OCI-LY7 (cell line): Measurements from ENCODE around the gene RNF114. TPM values are rescaled to one million over a fixed set of nuclear protein-coding genes. Genes with fewer than 3 reads are reported as not detected.

Source experiments
- BruUV-seq: library from RNA; stranded (reverse); fragments of 400-500 nt; replicated peaks from 2 replicates; lab custom pipeline; 2021; lab: Mats Ljungman, UMichigan
- CTCF ChIA-PET: fragments of 300-600 bp; sonication (Branson Sonifier 250); formaldehyde crosslinking; loops from one replicate; lab custom pipeline; 2022; ENCODE audit warnings: antibody characterized with exemption; ENCODE audit not compliant: unreplicated experiment; lab: Charles Lee
- POLR2A ChIA-PET: fragments of 300-600 bp; sonication (Branson Sonifier 250); formaldehyde crosslinking; loops from one replicate; lab custom pipeline; 2022; ENCODE audit warnings: antibody characterized with exemption; lab: Charles Lee
- DNase-seq: peaks from one replicate; pipeline ENCODE4 v3.0.0-alpha.2; 2015; ENCODE audit warnings: low spot score
- H2AFZ ChIP-seq: fragments of 200-600 bp; sonication (generic), shearing (Covaris generic); 2 replicates; pipeline ENCODE4 v1.6.1; 2014; ENCODE audit warnings: mild to moderate bottlenecking, antibody characterized with exemption, low read length, moderate library complexity
- H3K27ac ChIP-seq: fragments of 200-600 bp; sonication (generic); 2 replicates; pipeline ENCODE4 v1.5.1; 2014; ENCODE audit warnings: mixed run types, low read depth, mild to moderate bottlenecking, moderate library complexity, low read length, inconsistent platforms; ENCODE audit not compliant: poor library complexity, severe bottlenecking
- H3K36me3 ChIP-seq: fragments of 200-600 bp; sonication (generic); 2 replicates; pipeline ENCODE4 v1.6.1; 2014; ENCODE audit warnings: mild to moderate bottlenecking, antibody characterized with exemption, low read length, moderate library complexity, mixed read lengths; ENCODE audit not compliant: insufficient read depth
- H3K4me1 ChIP-seq: fragments of 200-600 bp; sonication (generic); 2 replicates; pipeline ENCODE4 v1.5.1; 2014; ENCODE audit warnings: mild to moderate bottlenecking, low read length; ENCODE audit not compliant: insufficient read depth, poor library complexity, severe bottlenecking
- H3K4me2 ChIP-seq: fragments of 200-600 bp; sonication (generic); 2 replicates; pipeline ENCODE4 v1.6.1; 2014; ENCODE audit warnings: mild to moderate bottlenecking, low read length
- H3K4me3 ChIP-seq: fragments of 200-600 bp; sonication (generic); 2 replicates; pipeline ENCODE4 v1.5.1; 2014; ENCODE audit warnings: mild to moderate bottlenecking, low read depth, low read length; ENCODE audit not compliant: poor library complexity, severe bottlenecking
- H3K79me2 ChIP-seq: fragments of 200-600 bp; sonication (generic); 2 replicates; pipeline ENCODE4 v1.6.1; 2016; ENCODE audit warnings: low read depth, mild to moderate bottlenecking, low read length, moderate library complexity, mixed read lengths; ENCODE audit not compliant: insufficient read depth
- H3K9me2 ChIP-seq: fragments of 200-600 bp; sonication (generic); 2 replicates; pipeline ENCODE4 v1.6.1; 2016; ENCODE audit warnings: mild to moderate bottlenecking, low read length, mixed read lengths; ENCODE audit not compliant: insufficient read depth
- H3K9me3 ChIP-seq: fragments of 200-600 bp; sonication (generic); 2 replicates; pipeline ENCODE4 v1.6.1; 2014; ENCODE audit warnings: mild to moderate bottlenecking, mixed run types, low read length, mixed read lengths
- H4K20me1 ChIP-seq: fragments of 200-600 bp; sonication (generic); 2 replicates; pipeline ENCODE4 v1.6.1; 2014; ENCODE audit warnings: mild to moderate bottlenecking, antibody characterized with exemption, low read length, moderate library complexity, mixed read lengths; ENCODE audit not compliant: insufficient read depth
- CTCF ChIP-seq: fragments of 200-600 bp; sonication (generic); conservative IDR thresholded peaks from 2 replicates; pipeline ENCODE4 v1.5.1; 2014; ENCODE audit warnings: mild to moderate bottlenecking, antibody characterized with exemption, low read length, moderate library complexity, mixed read lengths
- EZH2phosphoT487 ChIP-seq: fragments of 200-600 bp; sonication (generic); IDR thresholded peaks from 2 replicates; pipeline ENCODE4 v1.6.1; 2018; ENCODE audit warnings: low read depth, borderline replicate concordance, mild to moderate bottlenecking, mixed run types, antibody characterized with exemption, low read length, moderate library complexity, mixed read lengths
- intact Hi-C: fragments of 100-400 bp; cut with micrococcal nuclease; formaldehyde crosslinking; loops from one replicate; pipeline ENCODE4 v1.10.0; 2022; ENCODE audit not compliant: unreplicated experiment
- total RNA-seq, 2 experiments: library from RNA; depleted of rRNA in 1 of 2; stranded (reverse); fragments of >200 nt in 1 of 2; shearing (Covaris generic) in 1 of 2; gene quantifications; 2 replicates each; pipeline ENCODE4 v1.2.3, GENCODE V29; 2014 to 2022

The RNF114 gene
- total RNA-seq, 2 experiments from 2014 or later = 48.4 to 62.4 TPM

GRCh38 chr20:49906101-49906604 is 30.0 kb upstream of the RNF114 start:
- no peak overlapping the region for H3K4me2 ChIP-seq
- no peaks in the 10 kb centered on the region; the same call in 1 of the 2 replicates for H4K20me1 ChIP-seq
- no peak overlapping the region for H3K27ac ChIP-seq
- no peak overlapping the region for H3K4me3 ChIP-seq
- TF ChIP-seq EZH2phosphoT487 = no peak
- no peak for TF ChIP-seq CTCF
- no peak overlapping the region for H2AFZ ChIP-seq
- H3K4me1 ChIP-seq = no peaks in the 10 kb centered on the region
- no peaks in the 10 kb centered on the region for H3K9me3 ChIP-seq
- BruUV-seq = no TSS peak
- no peaks in the 10 kb centered on the region for H3K9me2 ChIP-seq
- no peaks in the 10 kb centered on the region for H3K79me2 ChIP-seq
- ChIA-PET CTCF (no interaction called here), POLR2A (no interaction called here)
- no peak for DNase-seq
- intact Hi-C loops = no loop called here
- H3K36me3 ChIP-seq = peaks cover 61% of the 10 kb centered on the region

- ChIA-PET CTCF (interaction anchor here (0.6 kb wide), 1 partner anchor 756 kb away, joined by 4 read pairs; no protein-coding TSS in a partner anchor), POLR2A (no interaction called here)
These were observed 29.5 kb upstream of the RNF114 start for GRCh38 chr20:49906615-49907154.

More at GRCh38 chr20:49906615-49907154, 29.5 kb upstream of the RNF114 start:
- Histone ChIP-seq H3K9me3 (no peaks in the 10 kb centered on the region), H2AFZ (no peak overlapping the region), H3K4me3 (no peak overlapping the region), H4K20me1 (no peaks in the 10 kb centered on the region; the same call in 1 of the 2 replicates), H3K79me2 (peaks cover 3% of the 10 kb centered on the region; the same call in 1 of the 2 replicates), H3K36me3 (peaks cover 61% of the 10 kb centered on the region), H3K4me1 (no peaks in the 10 kb centered on the region), H3K9me2 (no peaks in the 10 kb centered on the region), H3K4me2 (no peak overlapping the region), H3K27ac (no peak overlapping the region)
- DNase-seq = no peak
- TF ChIP-seq CTCF = no peak
- no peak for TF ChIP-seq EZH2phosphoT487
- intact Hi-C loops = no loop called here
- no TSS peak for BruUV-seq
